GM12878 (cell line): Measurements from ENCODE around the gene LASP1. TPM values are rescaled to one million over a fixed set of nuclear protein-coding genes. Genes with fewer than 3 reads are reported as not detected.
A peak's percentile ranks its signal among the peaks of the same experiment; 100 is the strongest.

Experiments
- BCLAF1 ChIP-seq: fragments of 450-650 bp; IDR thresholded peaks from 2 replicates; pipeline ENCODE4 v1.6.1; 2017; ENCODE audit warnings: antibody characterized with exemption, mild to moderate bottlenecking, moderate library complexity
- CHD4 ChIP-seq: fragments of 200-600 bp; sonication (generic); IDR thresholded peaks from 2 replicates; pipeline ENCODE4 v1.6.1; 2016; ENCODE audit warnings: mild to moderate bottlenecking
- CREB1 ChIP-seq: IDR thresholded peaks from 2 replicates; pipeline ENCODE4 v1.6.1; 2012; ENCODE audit warnings: low read depth, mild to moderate bottlenecking, inconsistent platforms
- CUX1 ChIP-seq: IDR thresholded peaks from 2 replicates; pipeline ENCODE4 v1.6.1; 2012; ENCODE audit warnings: improper control_type of control experiment, low read depth, low read length; ENCODE audit not compliant: insufficient replicate concordance
- E4F1 ChIP-seq: fragments of 450-650 bp; IDR thresholded peaks from 2 replicates; pipeline ENCODE4 v1.6.1; 2018; ENCODE audit warnings: borderline replicate concordance, mild to moderate bottlenecking; ENCODE audit not compliant: partially characterized antibody
- IKZF1 ChIP-seq: fragments of 450-650 bp; conservative IDR thresholded peaks from 2 replicates; pipeline ENCODE4 v1.6.1; 2017; ENCODE audit warnings: antibody characterized with exemption, mild to moderate bottlenecking
- JUND ChIP-seq: IDR thresholded peaks from 2 replicates; pipeline ENCODE4 v1.6.1; 2012; ENCODE audit warnings: low read depth, mild to moderate bottlenecking, low read length, improper control_type of control experiment, moderate library complexity
- MEF2A ChIP-seq: IDR thresholded peaks from 2 replicates; pipeline ENCODE4 v1.6.1; 2011; ENCODE audit warnings: low read depth, mild to moderate bottlenecking, low read length, moderate library complexity; ENCODE audit not compliant: insufficient read depth
- NFYA ChIP-seq: IDR thresholded peaks from 2 replicates; pipeline ENCODE4 v1.6.1; 2011; ENCODE audit warnings: low read depth, mild to moderate bottlenecking, low read length, improper control_type of control experiment, borderline replicate concordance
- SMC3 ChIP-seq: IDR thresholded peaks from 2 replicates; pipeline ENCODE4 v1.6.1; 2011; ENCODE audit warnings: low read length, improper control_type of control experiment, borderline replicate concordance
- SPI1 ChIP-seq: IDR thresholded peaks from 2 replicates; pipeline ENCODE4 v1.6.1; 2011; ENCODE audit warnings: low read depth, mild to moderate bottlenecking, low read length, moderate library complexity, borderline replicate concordance; ENCODE audit not compliant: insufficient read depth
- SRF ChIP-seq, 2 experiments: IDR thresholded peaks; 2 replicates each; pipeline ENCODE4 v1.6.1; 2011; ENCODE audit warnings: low read depth in 2 of 2, low read length in 2 of 2, mild to moderate bottlenecking in 1 of 2, moderate library complexity in 1 of 2
- TCF7 ChIP-seq: IDR thresholded peaks from 2 replicates; pipeline ENCODE4 v1.6.1; 2014; ENCODE audit warnings: antibody characterized with exemption, borderline replicate concordance
- USF2 ChIP-seq: IDR thresholded peaks from 2 replicates; pipeline ENCODE4 v1.6.1; 2011; ENCODE audit warnings: low read depth, low read length, improper control_type of control experiment, borderline replicate concordance
- polyA plus RNA-seq, 11 experiments: library from polyadenylated mRNA; depleted of rRNA in 4 of 11; unstranded in 6 of 11; stranded (reverse) in 5 of 11; fragments of >200 nt; fragmentation: Nextera tagmentation in 4 of 11; fragmentation: Illumina TruSeq in 1 of 11; extraction: Ambion mirVana in 4 of 11; extraction: Trizol in 1 of 11; gene quantifications; 1 replicate in 1 of 11; 2 replicates in 10 of 11; pipeline versions ENCODE4 v1.2.1 to v1.2.3, GENCODE V29; 2011 to 2016; ENCODE audit warnings: inconsistent platforms in 2 of 11, missing spikeins in 2 of 11, low read depth in 1 of 11
- total RNA-seq, 4 experiments: library from RNA; depleted of rRNA in 3 of 4; stranded (reverse); fragments of >200 nt in 3 of 4; fragmentation: Illumina TruSeq in 1 of 4; extraction: Trizol in 1 of 4; gene quantifications; 2 replicates each; pipeline versions ENCODE4 v1.2.1 to v1.2.3, GENCODE V29; 2013 to 2021
- TF ChIP-seq, protein P1 (sequence below): fragments of 450-650 bp; IDR thresholded peaks from 2 replicates; pipeline ENCODE4 v1.6.1; 2014; ENCODE audit warnings: mild to moderate bottlenecking

Gene LASP1
- total and polyA plus RNA-seq, 10 of the 15 experiments (the other 5 are each of a cell fraction or from before 2014, with no cell fraction given), result 21.0 to 114 (median 59.3) TPM

DNA sequence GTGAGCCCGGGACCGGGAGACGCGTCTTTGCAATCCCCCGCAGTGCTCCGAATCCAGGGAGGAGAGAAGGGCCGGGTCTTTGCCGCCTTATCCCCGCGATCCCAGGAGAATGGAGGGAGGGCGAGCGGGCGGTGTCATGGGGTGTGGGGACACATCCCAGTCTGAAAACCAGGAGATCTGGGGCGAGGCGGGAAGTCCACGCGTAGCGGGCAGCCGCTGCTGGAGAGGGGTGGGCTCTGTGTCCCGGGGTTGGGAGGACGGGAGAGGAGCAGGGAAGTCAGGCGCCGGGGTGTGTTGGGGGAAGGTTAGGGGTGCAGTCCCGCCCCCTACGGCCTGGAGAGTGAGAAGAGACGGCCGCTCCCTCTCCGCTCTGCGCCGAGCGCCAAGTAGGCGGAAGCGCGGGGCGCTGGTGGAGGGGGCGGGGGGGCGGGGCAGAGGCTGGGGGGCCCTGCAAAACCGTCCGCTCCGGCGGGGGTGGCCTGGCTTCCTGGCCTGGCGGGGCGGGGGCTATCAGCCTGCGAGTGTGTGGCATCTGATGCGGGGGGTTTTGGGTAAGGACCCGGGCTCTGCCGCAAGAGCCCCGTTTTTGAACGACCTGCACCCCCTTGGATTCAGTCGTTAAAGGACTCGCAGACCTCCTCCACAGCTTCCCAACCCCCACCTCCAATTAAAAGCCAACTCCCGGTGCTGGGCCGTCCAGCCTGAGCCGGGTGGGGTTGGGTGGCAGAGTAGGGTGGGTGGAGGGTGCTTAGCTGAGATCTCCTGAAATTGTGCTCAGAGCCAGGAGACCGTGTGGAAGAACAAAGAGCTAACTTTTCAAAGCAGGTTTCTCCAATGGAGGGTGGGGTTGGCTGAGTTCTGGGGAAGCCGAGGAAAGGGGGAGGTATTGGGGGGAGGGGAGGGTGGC lies 654 bp downstream of the LASP1 start (continued):
- TF ChIP-seq USF2 (no peak), E4F1 (no peak), SRF (IDR thresholded peaks at IDR 0.05; ENCODE audit: low read depth in 2 of 2, low read length in 2 of 2) (no peak), BCLAF1 (no peak), CUX1 (no peak), CREB1 (no peak), NFYA (no peak), CHD4 (no peak), SPI1 (no peak), MEF2A (no peak), TCF7 (no peak), SMC3 (no peak), IKZF1 (no peak; the same call in 1 of the 2 replicates), JUND (0 out of 2 replicates have a peak, but pooled peaks have one; percentile 10)
- TF ChIP-seq, protein P1, sequence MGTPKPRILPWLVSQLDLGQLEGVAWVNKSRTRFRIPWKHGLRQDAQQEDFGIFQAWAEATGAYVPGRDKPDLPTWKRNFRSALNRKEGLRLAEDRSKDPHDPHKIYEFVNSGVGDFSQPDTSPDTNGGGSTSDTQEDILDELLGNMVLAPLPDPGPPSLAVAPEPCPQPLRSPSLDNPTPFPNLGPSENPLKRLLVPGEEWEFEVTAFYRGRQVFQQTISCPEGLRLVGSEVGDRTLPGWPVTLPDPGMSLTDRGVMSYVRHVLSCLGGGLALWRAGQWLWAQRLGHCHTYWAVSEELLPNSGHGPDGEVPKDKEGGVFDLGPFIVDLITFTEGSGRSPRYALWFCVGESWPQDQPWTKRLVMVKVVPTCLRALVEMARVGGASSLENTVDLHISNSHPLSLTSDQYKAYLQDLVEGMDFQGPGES, result no peak
